CD14-positive monocyte (primary cell): ENCODE data around the gene SPINK1. TPM values are rescaled to one million over a fixed set of nuclear protein-coding genes. Genes with fewer than 3 reads are reported as not detected.

Source experiments
- DNase-seq, 3 donors: peaks; one replicate each; pipeline ENCODE4 v3.0.0-alpha.2; 2011 to 2022
- H2AFZ ChIP-seq: 2 replicates; pipeline ENCODE4 v1.6.0; 2012; ENCODE audit warnings: mild to moderate bottlenecking, low read depth, low read length, inconsistent platforms; ENCODE audit not compliant: insufficient read depth, poor library complexity, severe bottlenecking
- H3K27ac ChIP-seq, 2 donors: 1 replicate in 1 of 2; 2 replicates in 1 of 2; pipeline ENCODE4 v1.5.1; 2012 to 2013; ENCODE audit warnings: low read length in 2 of 2, control low read depth in 1 of 2, inconsistent platforms in 1 of 2, low read depth in 1 of 2, mild to moderate bottlenecking in 1 of 2
- H3K27me3 ChIP-seq, 2 donors: one replicate each; pipeline versions ENCODE4 v1.6.0 to v1.6.1; 2011 to 2013; ENCODE audit warnings: low read length in 2 of 2; ENCODE audit not compliant: control insufficient read depth in 2 of 2, insufficient read depth in 2 of 2
- H3K36me3 ChIP-seq, 2 donors: replicated peaks in 1 of 2; 1 replicate in 1 of 2; 2 replicates in 1 of 2; pipeline versions ENCODE4 v1.5.1 to v1.6.1; 2012 to 2013; ENCODE audit warnings: low read length in 2 of 2, control low read depth in 1 of 2, inconsistent platforms in 1 of 2, mild to moderate bottlenecking in 1 of 2; ENCODE audit not compliant: insufficient read depth in 2 of 2, control insufficient read depth in 1 of 2
- H3K4me1 ChIP-seq, 2 donors: 1 replicate in 1 of 2; 2 replicates in 1 of 2; pipeline versions ENCODE4 v1.5.1 to v1.6.1; 2012 to 2013; ENCODE audit warnings: low read length in 2 of 2, control low read depth in 1 of 2, inconsistent platforms in 1 of 2, mild to moderate bottlenecking in 1 of 2, moderate library complexity in 1 of 2; ENCODE audit not compliant: insufficient read depth in 2 of 2, control insufficient read depth in 1 of 2
- H3K4me2 ChIP-seq: replicated peaks from 2 replicates; pipeline ENCODE3; 2012; ENCODE audit warnings: low read length, moderate library complexity, mild to moderate bottlenecking; ENCODE audit not compliant: poor library complexity, severe bottlenecking; ENCODE audit errors: extremely low read depth
- H3K4me3 ChIP-seq, 3 experiments: fragments of 200-600 bp in 1 of 3; sonication (generic) in 1 of 3; replicated peaks in 1 of 3; 1 replicate in 2 of 3; 2 replicates in 1 of 3; pipeline ENCODE4 v1.5.1; 2011 to 2013; ENCODE audit warnings: low read length in 3 of 3, mild to moderate bottlenecking in 3 of 3, control low read depth in 2 of 3, low read depth in 2 of 3, inconsistent platforms in 1 of 3, moderate library complexity in 1 of 3
- H3K79me2 ChIP-seq: 2 replicates; pipeline ENCODE4 v1.6.0; 2012; ENCODE audit warnings: mild to moderate bottlenecking, control low read depth, inconsistent platforms, low read length, moderate library complexity; ENCODE audit not compliant: insufficient read depth
- H3K9ac ChIP-seq: 2 replicates; pipeline ENCODE4 v1.6.0; 2017; ENCODE audit warnings: low read length, mild to moderate bottlenecking; ENCODE audit not compliant: insufficient read depth, poor library complexity, severe bottlenecking
- H3K9me3 ChIP-seq, 2 donors: replicated peaks in 1 of 2; 1 replicate in 1 of 2; 2 replicates in 1 of 2; pipeline versions ENCODE4 v1.5.1 to v1.6.1; 2012 to 2013; ENCODE audit warnings: low read length in 2 of 2, control low read depth in 1 of 2; ENCODE audit not compliant: control insufficient read depth in 1 of 2, insufficient read depth in 1 of 2
- H4K20me1 ChIP-seq: 2 replicates; pipeline ENCODE4 v1.6.0; 2012; ENCODE audit warnings: mild to moderate bottlenecking, low read length, control low read depth, moderate library complexity; ENCODE audit not compliant: insufficient read depth
- H3K27ac Mint-ChIP-seq, 7 donors: one replicate each; pipeline ENCODE4 v1.8.0; 2020; ENCODE audit warnings: mild to moderate bottlenecking in 7 of 7, mixed read lengths in 7 of 7, moderate library complexity in 6 of 7, inconsistent platforms in 2 of 7
- H3K27me3 Mint-ChIP-seq, 3 donors: one replicate each; pipeline ENCODE4 v1.8.0; 2021 to 2022; ENCODE audit warnings: low read depth in 3 of 3, mild to moderate bottlenecking in 3 of 3, mixed read lengths in 3 of 3, moderate library complexity in 3 of 3, inconsistent platforms in 1 of 3
- H3K36me3 Mint-ChIP-seq, 2 donors: one replicate each; pipeline ENCODE4 v1.8.0; 2020; ENCODE audit warnings: mixed read lengths in 2 of 2, inconsistent platforms in 1 of 2, mild to moderate bottlenecking in 1 of 2
- H3K4me1 Mint-ChIP-seq: one replicate; pipeline ENCODE4 v1.8.0; 2020; ENCODE audit warnings: mild to moderate bottlenecking, mixed read lengths
- H3K4me3 Mint-ChIP-seq, 2 donors: one replicate each; pipeline ENCODE4 v1.8.0; 2020; ENCODE audit warnings: mild to moderate bottlenecking in 2 of 2, mixed read lengths in 2 of 2, moderate library complexity in 1 of 2
- H3K9me3 Mint-ChIP-seq, 7 donors: one replicate each; pipeline ENCODE4 v1.8.0; 2020 to 2022; ENCODE audit warnings: mixed read lengths in 7 of 7, mild to moderate bottlenecking in 6 of 7, moderate library complexity in 6 of 7, inconsistent platforms in 2 of 7
- WGBS: methylation state at CpG from one replicate; pipeline ENCODE4 v1.1.5; 2013; ENCODE audit warnings: missing lambda C conversion rate; ENCODE audit not compliant: insufficient coverage; 5-methylcytosine and 5-hydroxymethylcytosine counted together
- intact Hi-C, 2 donors: fragments of 100-400 bp; cut with micrococcal nuclease; formaldehyde crosslinking; loops; one replicate each; pipeline versions ENCODE4 v1.15.0 to v1.15.1; 2023
- polyA plus RNA-seq, 3 donors: library from polyadenylated mRNA; depleted of rRNA in 1 of 3; unstranded in 2 of 3; stranded (reverse) in 1 of 3; fragments of 300-500 nt in 2 of 3; fragments of >200 nt in 1 of 3; fragmentation: Illumina TruSeq in 2 of 3; gene quantifications; 1 replicate in 2 of 3; 2 replicates in 1 of 3; pipeline ENCODE4 v1.2.3, GENCODE V29; 2012 to 2021
- TF ChIP-seq, protein P1 (sequence below): fragments of 200-600 bp; IDR thresholded peaks from one replicate; pipeline ENCODE4 v1.8.0; 2022; ENCODE audit warnings: antibody characterized with exemption, mild to moderate bottlenecking

SPINK1 gene
- polyA plus RNA-seq, 3 donors, result not detected

DNA sequence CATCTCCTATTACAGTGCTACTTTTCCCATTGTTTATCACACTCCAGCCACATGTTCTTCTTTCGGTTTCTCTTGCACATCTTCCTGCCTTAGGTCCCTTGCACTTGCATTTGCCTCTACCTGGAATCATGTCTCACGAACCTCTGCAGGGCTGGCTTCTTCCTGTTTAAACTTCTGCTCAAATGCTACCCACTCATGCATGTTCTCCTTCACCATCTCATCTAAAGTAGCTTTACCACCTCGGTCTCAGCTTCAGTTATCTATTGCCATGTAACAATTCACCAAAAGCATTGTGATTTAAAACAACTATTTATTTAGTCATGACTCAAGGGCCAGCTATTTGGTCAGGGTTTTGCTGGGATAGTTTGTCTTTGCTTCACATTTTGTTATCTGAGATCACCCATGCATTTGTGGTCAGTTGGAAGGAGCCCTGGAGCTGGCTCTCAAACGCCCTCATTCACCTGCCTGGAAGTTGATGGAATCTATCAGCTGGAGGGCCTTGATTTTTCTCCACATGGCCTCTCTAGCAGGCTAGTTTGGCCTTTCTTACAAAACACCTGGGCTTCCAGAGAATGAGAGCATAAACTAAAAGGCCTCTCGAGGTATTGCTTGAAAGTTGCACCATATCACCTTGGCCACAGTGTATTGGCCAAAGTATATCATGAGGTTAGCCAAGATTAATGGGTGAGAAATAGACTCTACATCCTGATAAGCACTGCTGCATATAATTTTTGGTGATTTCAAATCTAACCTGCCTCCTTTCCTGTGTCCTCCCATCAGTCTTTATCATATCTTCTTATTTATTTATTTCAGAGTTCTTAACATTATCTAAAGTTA is 21.4 kb downstream of the SPINK1 start:
- Mint-ChIP-seq H3K4me3 (no peak overlapping the region), H3K4me1 (peaks cover 11% of the 10 kb centered on the region), H3K9me3 (peaks cover 0 to 3% (median 0%) of the 10 kb centered on the region in 7 donors), H3K27me3 (no peaks in the 10 kb centered on the region), H3K27ac (no peak overlapping the region), H3K36me3 (no peaks in the 10 kb centered on the region)
- WGBS, result 40% methylated on average over 2 of the region's 5 CpGs
- Histone ChIP-seq H3K4me3 (no peak overlapping the region), H2AFZ (no peak overlapping the region), H4K20me1 (no peaks in the 10 kb centered on the region), H3K4me2 (no peak overlapping the region), H3K79me2 (no peaks in the 10 kb centered on the region), H3K36me3 (no peaks in the 10 kb centered on the region), H3K27ac (no peak overlapping the region), H3K4me1 (peaks cover 11% of the 10 kb centered on the region in 2 donors), H3K27me3 (no peaks in the 10 kb centered on the region), H3K9ac (no peak overlapping the region), H3K9me3 (no peaks in the 10 kb centered on the region)
- intact Hi-C loops, result no loop called here
- no peak for DNase-seq
- TF ChIP-seq, protein P1, sequence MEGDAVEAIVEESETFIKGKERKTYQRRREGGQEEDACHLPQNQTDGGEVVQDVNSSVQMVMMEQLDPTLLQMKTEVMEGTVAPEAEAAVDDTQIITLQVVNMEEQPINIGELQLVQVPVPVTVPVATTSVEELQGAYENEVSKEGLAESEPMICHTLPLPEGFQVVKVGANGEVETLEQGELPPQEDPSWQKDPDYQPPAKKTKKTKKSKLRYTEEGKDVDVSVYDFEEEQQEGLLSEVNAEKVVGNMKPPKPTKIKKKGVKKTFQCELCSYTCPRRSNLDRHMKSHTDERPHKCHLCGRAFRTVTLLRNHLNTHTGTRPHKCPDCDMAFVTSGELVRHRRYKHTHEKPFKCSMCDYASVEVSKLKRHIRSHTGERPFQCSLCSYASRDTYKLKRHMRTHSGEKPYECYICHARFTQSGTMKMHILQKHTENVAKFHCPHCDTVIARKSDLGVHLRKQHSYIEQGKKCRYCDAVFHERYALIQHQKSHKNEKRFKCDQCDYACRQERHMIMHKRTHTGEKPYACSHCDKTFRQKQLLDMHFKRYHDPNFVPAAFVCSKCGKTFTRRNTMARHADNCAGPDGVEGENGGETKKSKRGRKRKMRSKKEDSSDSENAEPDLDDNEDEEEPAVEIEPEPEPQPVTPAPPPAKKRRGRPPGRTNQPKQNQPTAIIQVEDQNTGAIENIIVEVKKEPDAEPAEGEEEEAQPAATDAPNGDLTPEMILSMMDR, result no peak

GRCh38 chr5:147805030-147805454 is 26.4 kb downstream of the SPINK1 start:
- Histone ChIP-seq H4K20me1 (no peaks in the 10 kb centered on the region), H3K4me2 (peak overlapping the region; percentile 45), H3K9me3 (no peaks in the 10 kb centered on the region), H3K9ac (peak overlapping the region; percentile 21), H3K4me1 (peaks cover 27 to 31% of the 10 kb centered on the region in 2 donors), H3K27me3 (peaks cover 0 to 2% of the 10 kb centered on the region in 2 donors), H3K4me3 (peak overlapping the region in 1 of 3 experiments; percentile 35), H3K36me3 (no peaks in the 10 kb centered on the region), H3K27ac (peak overlapping the region; percentile 67 to 86), H3K79me2 (no peaks in the 10 kb centered on the region), H2AFZ (no peak overlapping the region)
- TF ChIP-seq, protein P1, result no peak
- WGBS, result no CpG with 5 or more reads among the region's 6 CpGs
- H3K9me3 Mint-ChIP-seq, result peaks cover 0 to 7% (median 4%) of the 10 kb centered on the region in 7 donors
- H3K4me1 Mint-ChIP-seq, result peaks cover 32% of the 10 kb centered on the region
- H3K36me3 Mint-ChIP-seq, result peaks cover 3 to 4% of the 10 kb centered on the region in 2 donors
- peaks cover 0 to 2% (median 0%) of the 10 kb centered on the region in 3 donors for H3K27me3 Mint-ChIP-seq
- no peak overlapping the region for H3K4me3 Mint-ChIP-seq
- intact Hi-C loops, result no loop called here
- peak; percentile 93 to 99 (median 96) for DNase-seq
- H3K27ac Mint-ChIP-seq, result peak overlapping the region; percentile 93 to 98 (median 95)
